ENCODE data around the gene DPP9. TPM values are rescaled to one million over a fixed set of nuclear protein-coding genes. Genes with fewer than 3 reads are reported as not detected.

Gene DPP9
- 36.5 and 52.5 TPM in 2 replicates for total RNA-seq

GRCh38 chr19:4723595-4724514, at the start of gene DPP9:
Gene DPP9, minus strand, starts transcription at chr19:4723842. Its CDS starts 3,936 bp downstream, at chr19:4719906.

GRCh38 chr19:4669723-4670480, 53.7 kb downstream of the DPP9 start, which contains the start of gene MYDGF:
Gene MYDGF, minus strand, starts transcription at chr19:4670342. Its CDS starts 8 bp downstream, at chr19:4670334.

GRCh38 chr19:4638828-4639530, 84.7 kb downstream of the DPP9 start, which contains the start of gene TNFAIP8L1:
Gene TNFAIP8L1, plus strand, starts transcription at chr19:4639516. Its CDS starts 12,354 bp downstream, at chr19:4651870.

Small RNAs within 50 kb of the gene (small RNA-seq; reads per million reads assigned to genes)
- 0.17 reads per million for gene MIR7-3

Other genes starting within 250 kb of the DPP9 start
- not detected in 2 replicates for gene PLIN4, start 205.4 kb downstream of the DPP9 start, total RNA-seq
- not detected in 2 replicates for gene PLIN5, start 188.6 kb downstream of the DPP9 start, total RNA-seq
- not detected in 2 replicates for gene LRG1, start 183.8 kb downstream of the DPP9 start, total RNA-seq
- gene SEMA6B, start 164.2 kb downstream of the DPP9 start, total RNA-seq, result not detected in 2 replicates
- gene TNFAIP8L1, start 84.3 kb downstream of the DPP9 start, total RNA-seq, result 2.4 and 3.1 TPM in 2 replicates
- gene MYDGF, start 53.5 kb downstream of the DPP9 start, total RNA-seq, result 82.8 and 131 TPM in 2 replicates
- gene FEM1A, start 67.9 kb upstream of the DPP9 start, total RNA-seq, result 17.3 and 20.8 TPM in 2 replicates
- gene TICAM1, start 107.9 kb upstream of the DPP9 start, total RNA-seq, result 3.3 and 3.5 TPM in 2 replicates
- 161 and 270 TPM in 2 replicates for gene PLIN3, start 143.8 kb upstream of the DPP9 start, total RNA-seq
- not detected in 2 replicates for gene ARRDC5, start 179.1 kb upstream of the DPP9 start, total RNA-seq
- gene UHRF1, start 185.7 kb upstream of the DPP9 start, total RNA-seq, result 25.9 and 26.8 TPM in 2 replicates
- gene KDM4B, start 245.3 kb upstream of the DPP9 start, total RNA-seq, result 80.1 and 92.6 TPM in 2 replicates